Measurements from ENCODE around the gene NXT2. TPM values are rescaled to one million over a fixed set of nuclear protein-coding genes. Genes with fewer than 3 reads are reported as not detected.

NXT2 gene
- total and polyA plus RNA-seq, 2 experiments from 2014 or later: 6.3 to 15.0 TPM

Other genes starting within 250 kb of the NXT2 start
- not detected in 2 replicates for gene GUCY2F, start 54.8 kb upstream of the NXT2 start, total RNA-seq
- not detected in 2 replicates for gene GUCY2F, start 54.8 kb upstream of the NXT2 start, polyA plus RNA-seq
- gene KCNE5, start 88.3 kb downstream of the NXT2 start, total RNA-seq: 0.10 and 1.8 TPM in 2 replicates
- gene KCNE5, start 88.3 kb downstream of the NXT2 start, polyA plus RNA-seq: 0.16 and 0.21 TPM in 2 replicates
- gene ACSL4, start 196.4 kb downstream of the NXT2 start, total RNA-seq: 213 and 250 TPM in 2 replicates
- 30.2 and 51.8 TPM in 2 replicates for gene ACSL4, start 196.4 kb downstream of the NXT2 start, polyA plus RNA-seq

Measured in hepatocyte (in vitro differentiated cells).